Mammary epithelial cell (primary cell): Measurements from ENCODE around the gene AGPAT3.

ENCODE experiments used
- EZH2 ChIP-seq: IDR thresholded peaks from 2 replicates; pipeline ENCODE4 v1.6.1; 2012; ENCODE audit warnings: low read length, inconsistent platforms, borderline replicate concordance
- TF ChIP-seq, protein P1 (sequence below), 2 donors: IDR thresholded peaks in 1 of 2; conservative IDR thresholded peaks in 1 of 2; 2 replicates each; pipeline ENCODE4 v1.5.1; 2011 to 2012; ENCODE audit warnings: inconsistent platforms in 2 of 2, low read length in 2 of 2, mild to moderate bottlenecking in 2 of 2, control low read depth in 1 of 2, low read depth in 1 of 2; ENCODE audit not compliant: insufficient read depth in 1 of 2; ENCODE audit errors: extremely low read depth in 1 of 2

GRCh38 chr21:43850728-43851295 lies 14.2 kb upstream of the AGPAT3 start:
- TF ChIP-seq EZH2, result no peak
- TF ChIP-seq, protein P1, sequence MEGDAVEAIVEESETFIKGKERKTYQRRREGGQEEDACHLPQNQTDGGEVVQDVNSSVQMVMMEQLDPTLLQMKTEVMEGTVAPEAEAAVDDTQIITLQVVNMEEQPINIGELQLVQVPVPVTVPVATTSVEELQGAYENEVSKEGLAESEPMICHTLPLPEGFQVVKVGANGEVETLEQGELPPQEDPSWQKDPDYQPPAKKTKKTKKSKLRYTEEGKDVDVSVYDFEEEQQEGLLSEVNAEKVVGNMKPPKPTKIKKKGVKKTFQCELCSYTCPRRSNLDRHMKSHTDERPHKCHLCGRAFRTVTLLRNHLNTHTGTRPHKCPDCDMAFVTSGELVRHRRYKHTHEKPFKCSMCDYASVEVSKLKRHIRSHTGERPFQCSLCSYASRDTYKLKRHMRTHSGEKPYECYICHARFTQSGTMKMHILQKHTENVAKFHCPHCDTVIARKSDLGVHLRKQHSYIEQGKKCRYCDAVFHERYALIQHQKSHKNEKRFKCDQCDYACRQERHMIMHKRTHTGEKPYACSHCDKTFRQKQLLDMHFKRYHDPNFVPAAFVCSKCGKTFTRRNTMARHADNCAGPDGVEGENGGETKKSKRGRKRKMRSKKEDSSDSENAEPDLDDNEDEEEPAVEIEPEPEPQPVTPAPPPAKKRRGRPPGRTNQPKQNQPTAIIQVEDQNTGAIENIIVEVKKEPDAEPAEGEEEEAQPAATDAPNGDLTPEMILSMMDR (conservative IDR thresholded peaks at IDR 0.05 in 1 of 2, IDR thresholded peaks at IDR 0.05 in 1 of 2; ENCODE audit: extremely low read depth in 1 of 2, insufficient read depth in 1 of 2, low read depth in 1 of 2, low read length in 2 of 2), result no peak
